ENCODE results near the gene PLA2G2F.

The PLA2G2F gene

GRCh38 chr1:20184997-20185833 lies 46.1 kb downstream of the PLA2G2F start:
- Mint-ChIP-seq H3K4me1 (ENCODE audit: low read depth) (peaks cover 52% of the 10 kb centered on the region), H3K9me3 (peaks cover under 1% of the 10 kb centered on the region), H3K36me3 (ENCODE audit: low read depth) (peaks cover 3% of the 10 kb centered on the region), H3K27ac (peak overlapping the region; percentile 91), H3K27me3 (peaks cover 33% of the 10 kb centered on the region), H3K4me3 (peak overlapping the region; percentile 75)

- Mint-ChIP-seq H3K9me3 (no peaks in the 10 kb centered on the region), H3K27ac (peak within 1 kb of the TSS; percentile 91), H3K4me3 (peak within 1 kb of the TSS; percentile 84), H3K36me3 (ENCODE audit: low read depth) (peaks cover 3% of the 10 kb centered on the region), H3K4me1 (ENCODE audit: low read depth) (peaks cover 52% of the 10 kb centered on the region), H3K27me3 (peaks cover 37% of the 10 kb centered on the region)
Measured at GRCh38 chr1:20185834-20186782, 47.0 kb downstream of the PLA2G2F start, which contains the start of the genes PLA2G2C and UBXN10. TSS of gene PLA2G2C (minus strand) at chr1:20186518. CDS start at chr1:20177363, 9,155 bp downstream. TSS of gene UBXN10 (plus strand) at chr1:20186096. CDS start at chr1:20190562, 4,466 bp downstream.

DNA sequence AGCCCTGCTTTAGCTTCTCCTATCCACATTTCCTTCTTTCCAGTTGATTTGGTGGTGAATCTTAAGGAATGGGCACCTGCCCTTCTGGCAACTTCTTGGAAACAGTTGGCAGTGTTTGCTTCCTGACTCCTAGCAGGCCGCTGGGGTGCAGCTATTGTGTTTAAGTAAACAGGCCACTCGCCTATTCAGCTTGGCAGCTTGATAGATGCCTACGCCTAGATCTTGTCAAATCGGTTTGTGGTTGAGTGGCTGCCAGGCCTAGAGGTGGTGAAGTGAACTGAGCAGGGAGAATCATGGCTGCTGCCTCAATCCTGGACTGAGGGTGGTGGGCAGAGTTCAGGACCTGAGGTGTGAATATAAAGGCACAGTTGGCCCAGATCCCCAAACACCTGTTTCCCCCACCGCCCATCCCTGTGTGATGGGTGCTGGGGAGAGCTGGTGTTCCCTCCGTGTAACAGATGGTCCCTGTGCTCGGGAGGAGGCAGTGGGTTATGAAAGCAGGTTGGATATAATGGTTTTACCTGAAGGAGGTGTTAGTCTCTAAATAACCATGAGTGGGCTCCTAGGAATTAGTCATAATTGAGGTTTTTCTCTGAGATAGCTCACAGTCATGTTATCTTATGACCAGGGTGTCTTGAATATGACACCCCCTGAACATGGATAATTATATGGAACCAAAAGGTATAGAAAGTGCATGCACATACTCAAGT lies 48.1 kb downstream of the PLA2G2F start:
- H3K9me3 Mint-ChIP-seq = no peaks in the 10 kb centered on the region
- H3K36me3 Mint-ChIP-seq (ENCODE audit: low read depth) = peaks cover 3% of the 10 kb centered on the region
- H3K4me3 Mint-ChIP-seq = peak overlapping the region; percentile 75
- peaks cover 52% of the 10 kb centered on the region for H3K4me1 Mint-ChIP-seq (ENCODE audit: low read depth)
- H3K27me3 Mint-ChIP-seq = peaks cover 39% of the 10 kb centered on the region
- H3K27ac Mint-ChIP-seq = peak overlapping the region; percentile 78

DNA sequence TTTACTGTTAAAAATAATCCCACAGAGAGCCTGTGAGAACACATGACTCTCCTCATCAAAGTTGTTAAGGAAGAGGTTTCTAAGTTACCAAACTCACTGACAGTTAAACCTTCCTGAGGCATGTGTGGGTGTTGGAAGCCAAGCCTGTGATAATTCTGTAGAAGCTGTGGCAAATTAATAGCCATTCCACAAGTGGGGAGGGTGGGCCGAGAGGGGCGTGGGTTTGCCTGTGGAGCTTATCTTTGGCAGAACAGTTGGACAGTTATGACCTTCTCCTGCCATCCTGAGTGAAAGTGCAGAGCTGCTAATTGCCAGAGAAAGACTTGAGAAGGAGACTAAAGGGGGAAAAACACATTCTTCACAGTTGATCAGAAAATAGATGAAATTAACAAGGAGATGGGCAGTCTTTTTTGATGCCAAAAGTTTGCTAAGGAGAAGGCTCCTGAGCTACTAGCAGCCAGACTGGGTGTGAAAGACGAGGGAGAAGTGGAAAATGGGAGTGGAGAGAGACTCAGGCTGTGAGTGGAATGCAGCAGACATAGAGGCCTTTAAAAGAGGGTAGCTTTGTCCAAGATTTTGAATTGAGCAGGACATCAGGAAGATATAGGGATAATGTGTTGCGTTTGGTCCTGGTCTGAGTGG lies 48.8 kb downstream of the PLA2G2F start:
- H3K27ac Mint-ChIP-seq = peak overlapping the region; percentile 78
- H3K4me3 Mint-ChIP-seq = peak overlapping the region; percentile 11
- peaks cover 3% of the 10 kb centered on the region for H3K36me3 Mint-ChIP-seq (ENCODE audit: low read depth)
- peaks cover 52% of the 10 kb centered on the region for H3K4me1 Mint-ChIP-seq (ENCODE audit: low read depth)
- H3K9me3 Mint-ChIP-seq = no peaks in the 10 kb centered on the region
- peaks cover 42% of the 10 kb centered on the region for H3K27me3 Mint-ChIP-seq

GRCh38 chr1:20188455-20188817 lies 49.3 kb downstream of the PLA2G2F start:
- peaks cover 38% of the 10 kb centered on the region for H3K27me3 Mint-ChIP-seq
- peaks cover 3% of the 10 kb centered on the region for H3K36me3 Mint-ChIP-seq (ENCODE audit: low read depth)
- no peak overlapping the region for H3K4me3 Mint-ChIP-seq
- H3K9me3 Mint-ChIP-seq = no peaks in the 10 kb centered on the region
- H3K4me1 Mint-ChIP-seq (ENCODE audit: low read depth) = peaks cover 50% of the 10 kb centered on the region
- no peak overlapping the region for H3K27ac Mint-ChIP-seq

DNA sequence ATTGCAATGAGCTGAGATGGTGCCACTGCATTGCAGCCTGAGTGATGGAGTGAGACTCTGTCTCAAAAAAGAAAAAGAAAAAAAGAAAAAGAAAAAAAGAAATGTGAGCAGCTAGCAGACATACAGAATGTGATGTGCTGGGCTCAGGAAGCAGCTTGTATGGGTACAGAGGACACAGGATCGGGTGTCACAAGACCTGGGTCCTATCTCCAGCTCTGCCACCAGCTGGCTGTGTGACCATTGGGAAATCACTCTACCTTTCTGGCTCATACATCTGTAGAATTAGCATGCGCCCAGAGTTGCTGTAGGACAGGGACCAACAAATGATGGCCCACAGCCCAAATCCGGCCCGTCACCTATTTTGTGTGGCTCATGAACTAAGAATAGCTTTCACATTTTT lies 50.5 kb downstream of the PLA2G2F start:
- peaks cover 38% of the 10 kb centered on the region for H3K4me1 Mint-ChIP-seq (ENCODE audit: low read depth)
- H3K9me3 Mint-ChIP-seq = no peaks in the 10 kb centered on the region
- no peaks in the 10 kb centered on the region for H3K36me3 Mint-ChIP-seq (ENCODE audit: low read depth)
- no peak overlapping the region for H3K27ac Mint-ChIP-seq
- peaks cover 47% of the 10 kb centered on the region for H3K27me3 Mint-ChIP-seq
- H3K4me3 Mint-ChIP-seq = no peak overlapping the region

DNA sequence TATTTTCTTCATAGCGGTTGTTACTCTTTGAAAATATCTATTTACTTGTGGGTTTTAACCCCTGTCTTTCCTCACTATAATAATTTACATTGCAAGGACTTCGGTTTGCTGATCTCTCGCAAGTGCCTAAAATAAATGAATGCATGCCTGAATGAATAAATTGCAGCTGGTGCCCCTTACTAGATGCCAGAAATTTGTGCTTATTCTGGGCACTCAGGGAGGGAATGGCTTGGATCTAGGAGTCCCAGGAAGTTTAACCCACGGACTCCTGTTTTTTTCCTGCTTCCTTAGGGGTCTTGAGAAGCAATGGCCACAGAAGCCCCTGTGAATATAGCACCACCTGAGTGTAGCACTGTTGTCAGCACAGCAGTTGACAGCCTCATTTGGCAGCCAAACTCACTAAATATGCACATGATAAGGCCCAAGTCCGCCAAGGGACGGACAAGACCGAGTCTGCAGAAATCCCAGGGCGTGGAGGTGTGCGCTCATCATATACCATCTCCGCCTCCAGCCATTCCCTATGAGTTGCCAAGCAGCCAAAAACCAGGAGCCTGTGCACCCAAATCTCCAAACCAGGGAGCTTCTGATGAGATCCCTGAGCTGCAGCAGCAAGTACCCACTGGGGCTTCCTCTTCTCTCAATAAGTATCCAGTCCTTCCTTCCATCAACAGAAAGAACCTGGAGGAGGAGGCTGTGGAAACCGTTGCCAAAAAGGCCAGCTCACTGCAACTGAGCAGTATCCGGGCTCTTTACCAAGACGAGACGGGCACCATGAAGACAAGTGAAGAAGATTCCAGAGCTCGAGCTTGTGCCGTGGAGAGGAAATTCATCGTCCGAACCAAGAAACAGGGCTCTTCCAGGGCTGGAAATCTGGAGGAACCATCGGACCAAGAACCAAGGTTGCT lies 51.4 kb downstream of the PLA2G2F start:
- Mint-ChIP-seq H3K4me3 (no peak overlapping the region), H3K27ac (no peak overlapping the region)

DNA sequence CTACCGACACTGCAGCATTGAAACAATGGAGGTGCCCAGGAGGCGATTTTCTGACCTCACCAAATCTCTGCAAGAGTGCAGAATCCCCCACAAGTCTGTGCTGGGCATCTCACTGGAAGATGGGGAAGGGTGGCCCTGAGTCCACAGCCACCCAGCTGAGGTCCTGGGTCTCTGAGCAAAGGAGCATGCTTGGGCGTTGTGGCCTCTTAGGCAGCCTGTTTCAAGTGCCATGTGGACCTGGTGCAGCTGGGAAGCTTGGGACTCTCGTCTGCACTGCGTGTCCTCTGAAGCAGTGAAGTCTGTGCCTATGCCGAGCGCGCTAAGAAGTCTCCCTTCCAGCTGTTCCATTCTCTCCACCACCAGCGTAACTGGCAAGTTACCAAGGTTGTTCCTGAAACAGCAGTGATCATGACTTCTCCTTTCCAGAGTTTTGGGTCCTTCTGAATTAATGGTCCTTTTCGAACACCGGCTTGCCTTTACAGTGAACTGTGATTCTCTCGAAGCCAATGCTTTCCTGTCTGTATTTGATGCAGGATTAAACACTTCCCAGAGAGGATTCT lies 52.2 kb downstream of the PLA2G2F start:
- peaks cover 52% of the 10 kb centered on the region for H3K27me3 Mint-ChIP-seq
- H3K36me3 Mint-ChIP-seq (ENCODE audit: low read depth) = no peaks in the 10 kb centered on the region

More for the DNA sequence above, 51.4 kb downstream of the PLA2G2F start:
- Mint-ChIP-seq H3K9me3 (no peaks in the 10 kb centered on the region), H3K4me1 (ENCODE audit: low read depth) (peaks cover 38% of the 10 kb centered on the region), H3K36me3 (ENCODE audit: low read depth) (no peaks in the 10 kb centered on the region), H3K27me3 (peaks cover 52% of the 10 kb centered on the region)

DNA sequence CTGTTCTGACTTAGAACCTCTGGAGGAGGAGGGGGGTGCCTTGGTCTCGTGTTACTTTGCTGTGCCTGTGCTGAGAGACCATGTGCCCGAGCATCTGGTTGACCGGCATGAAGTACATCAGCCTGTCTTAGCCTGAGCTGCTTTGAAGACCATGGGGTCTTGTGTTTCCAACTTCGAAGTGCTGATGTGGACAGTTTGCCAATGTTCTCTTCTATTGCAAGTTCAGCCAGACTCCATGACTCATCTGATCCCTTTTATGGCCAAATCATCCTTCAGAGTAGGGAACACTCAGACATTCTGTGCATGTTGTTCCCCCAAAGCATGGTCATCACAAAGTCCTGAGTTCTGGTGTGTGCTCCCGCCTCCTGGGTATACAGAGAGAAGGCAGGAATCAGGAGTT lies 53.2 kb downstream of the PLA2G2F start:
- no peak overlapping the region for H3K27ac Mint-ChIP-seq
- no peaks in the 10 kb centered on the region for H3K9me3 Mint-ChIP-seq
- peaks cover 59% of the 10 kb centered on the region for H3K27me3 Mint-ChIP-seq
- peaks cover 25% of the 10 kb centered on the region for H3K4me1 Mint-ChIP-seq (ENCODE audit: low read depth)
- no peak overlapping the region for H3K4me3 Mint-ChIP-seq
- H3K36me3 Mint-ChIP-seq (ENCODE audit: low read depth) = no peaks in the 10 kb centered on the region

More for the DNA sequence above, 52.2 kb downstream of the PLA2G2F start:
- Mint-ChIP-seq H3K4me1 (ENCODE audit: low read depth) (peaks cover 35% of the 10 kb centered on the region), H3K27ac (no peak overlapping the region), H3K9me3 (no peaks in the 10 kb centered on the region), H3K4me3 (no peak overlapping the region)

- no peaks in the 10 kb centered on the region for H3K9me3 Mint-ChIP-seq
- H3K36me3 Mint-ChIP-seq (ENCODE audit: low read depth) = no peaks in the 10 kb centered on the region
- H3K4me1 Mint-ChIP-seq (ENCODE audit: low read depth) = peaks cover 19% of the 10 kb centered on the region
- H3K27me3 Mint-ChIP-seq = peaks cover 65% of the 10 kb centered on the region
- no peak overlapping the region for H3K27ac Mint-ChIP-seq
- H3K4me3 Mint-ChIP-seq = no peak overlapping the region
Measured at GRCh38 chr1:20192871-20193411, 53.8 kb downstream of the PLA2G2F start.

- Mint-ChIP-seq H3K4me1 (ENCODE audit: low read depth) (peaks cover 8% of the 10 kb centered on the region), H3K27me3 (peaks cover 56% of the 10 kb centered on the region), H3K4me3 (no peak overlapping the region), H3K36me3 (ENCODE audit: low read depth) (no peaks in the 10 kb centered on the region), H3K9me3 (no peaks in the 10 kb centered on the region), H3K27ac (no peak overlapping the region)
Measured at GRCh38 chr1:20194224-20194623, 55.1 kb downstream of the PLA2G2F start.

DNA sequence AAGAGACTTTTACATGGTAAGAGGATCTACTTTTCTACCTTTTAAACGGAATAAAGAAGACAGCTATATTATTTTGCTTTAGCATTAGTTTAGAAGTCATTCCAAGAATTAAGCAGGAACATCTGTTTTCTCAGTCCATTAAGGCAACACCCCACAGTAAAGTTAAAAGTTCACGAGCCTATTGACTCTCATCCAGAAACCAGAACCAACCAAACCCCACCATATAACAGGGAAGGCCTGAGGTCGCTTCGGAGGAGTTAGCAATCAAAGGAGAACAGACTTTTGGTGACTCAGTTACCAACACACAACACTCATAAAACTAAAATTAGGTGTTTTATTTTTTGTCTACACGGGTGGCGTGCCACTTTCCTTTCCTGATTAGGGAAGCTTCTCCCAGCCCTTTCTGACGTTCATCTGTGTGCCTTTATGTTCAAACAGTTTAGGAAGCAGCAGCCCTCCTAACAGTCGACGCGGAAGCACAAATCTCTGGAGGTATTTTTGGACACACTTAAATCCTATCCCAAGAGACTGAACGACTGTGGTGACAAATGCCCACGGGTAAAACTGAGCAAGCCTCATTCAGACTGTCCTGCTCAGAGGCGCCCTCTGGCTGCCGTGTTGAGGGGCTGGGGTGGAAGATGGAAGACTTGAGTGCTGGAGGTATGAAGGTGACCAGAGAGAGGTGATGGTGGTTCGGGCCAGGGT lies 55.8 kb downstream of the PLA2G2F start:
- H3K4me3 Mint-ChIP-seq = no peak overlapping the region

More for the DNA sequence above, 55.8 kb downstream of the PLA2G2F start:
- Mint-ChIP-seq H3K36me3 (ENCODE audit: low read depth) (no peaks in the 10 kb centered on the region), H3K9me3 (no peaks in the 10 kb centered on the region), H3K27me3 (peaks cover 49% of the 10 kb centered on the region), H3K4me1 (ENCODE audit: low read depth) (peaks cover 8% of the 10 kb centered on the region), H3K27ac (no peak overlapping the region)
